GM23338 (cell line): ENCODE data around the gene CBLN3. TPM values are rescaled to one million over a fixed set of nuclear protein-coding genes. Genes with fewer than 3 reads are reported as not detected.

Experiments
- ATAC-seq: fragments of 200-7000 bp; cut with Tn5 transposase; 3 replicates; pipeline ENCODE4 v1.9.1; 2020
- DNase-seq: peaks from one replicate; pipeline ENCODE4 v3.0.0-alpha.2; 2015; ENCODE audit warnings: low spot score
- H2AFZ ChIP-seq: fragments of 200-600 bp; sonication (generic); 2 replicates; pipeline ENCODE4 v1.8.0; 2016; ENCODE audit warnings: antibody characterized with exemption, mild to moderate bottlenecking, moderate library complexity
- H3F3A ChIP-seq: fragments of 200-600 bp; sonication (generic); replicated peaks from 2 replicates; pipeline ENCODE4 v1.8.0; 2017; ENCODE audit warnings: antibody characterized with exemption, mixed run types, low read depth
- H3K27ac ChIP-seq: fragments of 200-600 bp; sonication (generic); 2 replicates; pipeline ENCODE4 v1.6.1; 2016; ENCODE audit warnings: low read depth
- H3K27me3 ChIP-seq: fragments of 200-600 bp; sonication (generic); 2 replicates; pipeline ENCODE4 v1.8.0; 2016; ENCODE audit warnings: mild to moderate bottlenecking, mixed run types, moderate library complexity; ENCODE audit not compliant: insufficient read depth
- H3K36me3 ChIP-seq: fragments of 200-600 bp; sonication (generic); 2 replicates; pipeline ENCODE4 v1.8.0; 2016; ENCODE audit warnings: mild to moderate bottlenecking; ENCODE audit not compliant: insufficient read depth
- H3K4me1 ChIP-seq: fragments of 200-600 bp; sonication (generic); 2 replicates; pipeline ENCODE4 v1.8.0; 2016; ENCODE audit warnings: mild to moderate bottlenecking, moderate library complexity; ENCODE audit not compliant: insufficient read depth
- H3K4me2 ChIP-seq: fragments of 200-600 bp; sonication (generic); 2 replicates; pipeline ENCODE4 v1.7.1; 2017; ENCODE audit warnings: mixed run types
- H3K4me3 ChIP-seq: fragments of 200-600 bp; sonication (generic); 2 replicates; pipeline ENCODE4 v1.6.1; 2016; ENCODE audit warnings: mixed run types
- H3K79me2 ChIP-seq: fragments of 200-600 bp; sonication (generic); replicated peaks from 2 replicates; pipeline ENCODE4 v1.8.0; 2017; ENCODE audit warnings: mild to moderate bottlenecking; ENCODE audit not compliant: insufficient read depth
- H3K9me2 ChIP-seq: fragments of 200-600 bp; sonication (generic); 2 replicates; pipeline ENCODE4 v1.8.0; 2017; ENCODE audit not compliant: insufficient read depth
- H4K20me1 ChIP-seq: fragments of 200-600 bp; sonication (generic); replicated peaks from 2 replicates; pipeline ENCODE4 v1.8.0; 2017; ENCODE audit warnings: mild to moderate bottlenecking; ENCODE audit not compliant: insufficient read depth
- H3K27ac Mint-ChIP-seq: 2 replicates; pipeline ENCODE4 v1.8.0; 2020; ENCODE audit warnings: inconsistent platforms, mild to moderate bottlenecking, moderate library complexity, mixed read lengths
- H3K27me3 Mint-ChIP-seq: 3 replicates; pipeline ENCODE4 v1.8.0; 2022; ENCODE audit warnings: low read depth, mild to moderate bottlenecking, moderate library complexity, mixed read lengths, inconsistent platforms; ENCODE audit not compliant: insufficient read depth, poor library complexity
- H3K36me3 Mint-ChIP-seq: 3 replicates; pipeline ENCODE4 v1.8.0; 2021; ENCODE audit warnings: low read depth, mild to moderate bottlenecking, inconsistent platforms, moderate library complexity, mixed read lengths
- H3K4me1 Mint-ChIP-seq: 3 replicates; pipeline ENCODE4 v1.8.0; 2020; ENCODE audit warnings: mild to moderate bottlenecking, inconsistent platforms, mixed read lengths
- H3K4me3 Mint-ChIP-seq: 3 replicates; pipeline ENCODE4 v1.8.0; 2021; ENCODE audit warnings: moderate library complexity, mild to moderate bottlenecking, inconsistent platforms, mixed read lengths
- H3K9me3 Mint-ChIP-seq: 3 replicates; pipeline ENCODE4 v1.8.0; 2020; ENCODE audit warnings: moderate library complexity, mild to moderate bottlenecking, inconsistent platforms, mixed read lengths
- ETS1 ChIP-seq: IDR thresholded peaks from 2 replicates; pipeline ENCODE4 v1.6.1; 2016; ENCODE audit warnings: antibody characterized with exemption
- JUNB ChIP-seq: IDR thresholded peaks from one replicate; pipeline ENCODE4 v1.6.1; 2016; ENCODE audit warnings: antibody characterized with exemption; ENCODE audit not compliant: unreplicated experiment
- NANOG ChIP-seq: IDR thresholded peaks from 2 replicates; pipeline ENCODE4 v1.6.1; 2016; ENCODE audit warnings: antibody characterized with exemption, borderline replicate concordance
- POLR2AphosphoS5 ChIP-seq: IDR thresholded peaks from 2 replicates; pipeline ENCODE4 v1.6.1; 2016; ENCODE audit warnings: antibody characterized with exemption, low read depth
- ZNF114 ChIP-seq: fragments of 250-450 bp; sonication (Bioruptor Pico); IDR thresholded peaks from 2 replicates; pipeline ENCODE4 v1.5.0; 2020; ENCODE audit warnings: mild to moderate bottlenecking, moderate library complexity
- ZNF462 ChIP-seq: fragments of 250-450 bp; sonication (Bioruptor Pico); IDR thresholded peaks from 2 replicates; pipeline ENCODE4 v1.5.0; 2020; ENCODE audit warnings: mild to moderate bottlenecking, moderate library complexity
- long read RNA-seq: library from polyadenylated mRNA; unstranded; transcript quantifications from one replicate; pipeline ENCODE4 v2.0.0, GENCODE V29; 2020; ENCODE audit not compliant: unreplicated experiment
- polyA plus RNA-seq: library from polyadenylated mRNA; unstranded; fragments of >200 nt; fragmentation: Nextera tagmentation; extraction: Ambion mirVana; gene quantifications from 2 replicates; pipeline ENCODE4 v1.2.1, GENCODE V29; 2016
- total RNA-seq: library from RNA; depleted of rRNA; stranded (reverse); fragments of >200 nt; shearing (Covaris generic); gene quantifications from 2 replicates; pipeline ENCODE4 v1.2.3, GENCODE V29; 2014; rRNA removed
- TF ChIP-seq, protein P1 (sequence below), 2 experiments: fragments of 200-600 bp in 1 of 2; sonication (generic) in 1 of 2; conservative IDR thresholded peaks; 2 replicates each; pipeline versions ENCODE4 v1.5.1 to v1.6.1; 2016 to 2017; ENCODE audit warnings: antibody characterized with exemption in 2 of 2, low read depth in 2 of 2, mild to moderate bottlenecking in 2 of 2, moderate library complexity in 1 of 2

CBLN3 gene
- 0.07 TPM in 1 of 2 replicates, not detected in the other for total RNA-seq
- polyA plus RNA-seq: 0.19 and 0.23 TPM in 2 replicates
- long read RNA-seq: 0 reads

- no peaks in the 10 kb centered on the region for H3K36me3 ChIP-seq
- H3K4me3 Mint-ChIP-seq: peak within 1 kb of the TSS; percentile 83
- peaks cover 18% of the 10 kb centered on the region for H3K27me3 Mint-ChIP-seq
- peaks cover 25% of the 10 kb centered on the region for H3K4me1 Mint-ChIP-seq
- H3K4me2 ChIP-seq: peak within 1 kb of the TSS; percentile 96
- H3K79me2 ChIP-seq: no peaks in the 10 kb centered on the region
- no peaks in the 10 kb centered on the region for H3K9me3 Mint-ChIP-seq
- H3K9me2 ChIP-seq: no peaks in the 10 kb centered on the region
- peaks cover 26% of the 10 kb centered on the region for H3K27me3 ChIP-seq
- H3K36me3 Mint-ChIP-seq: peaks cover 4% of the 10 kb centered on the region; the same call in 2 of the 3 replicates
- H3K4me1 ChIP-seq: peaks cover 19% of the 10 kb centered on the region
- no peak within 1 kb of the TSS; the same call in 1 of the 2 replicates for H3K27ac Mint-ChIP-seq
- ATAC-seq (peak; percentile 65), DNase-seq (peak; percentile 94)
- peaks cover 11% of the 10 kb centered on the region for H3F3A ChIP-seq
- peak within 1 kb of the TSS; percentile 85 for H3K4me3 ChIP-seq
- TF ChIP-seq, protein P1, sequence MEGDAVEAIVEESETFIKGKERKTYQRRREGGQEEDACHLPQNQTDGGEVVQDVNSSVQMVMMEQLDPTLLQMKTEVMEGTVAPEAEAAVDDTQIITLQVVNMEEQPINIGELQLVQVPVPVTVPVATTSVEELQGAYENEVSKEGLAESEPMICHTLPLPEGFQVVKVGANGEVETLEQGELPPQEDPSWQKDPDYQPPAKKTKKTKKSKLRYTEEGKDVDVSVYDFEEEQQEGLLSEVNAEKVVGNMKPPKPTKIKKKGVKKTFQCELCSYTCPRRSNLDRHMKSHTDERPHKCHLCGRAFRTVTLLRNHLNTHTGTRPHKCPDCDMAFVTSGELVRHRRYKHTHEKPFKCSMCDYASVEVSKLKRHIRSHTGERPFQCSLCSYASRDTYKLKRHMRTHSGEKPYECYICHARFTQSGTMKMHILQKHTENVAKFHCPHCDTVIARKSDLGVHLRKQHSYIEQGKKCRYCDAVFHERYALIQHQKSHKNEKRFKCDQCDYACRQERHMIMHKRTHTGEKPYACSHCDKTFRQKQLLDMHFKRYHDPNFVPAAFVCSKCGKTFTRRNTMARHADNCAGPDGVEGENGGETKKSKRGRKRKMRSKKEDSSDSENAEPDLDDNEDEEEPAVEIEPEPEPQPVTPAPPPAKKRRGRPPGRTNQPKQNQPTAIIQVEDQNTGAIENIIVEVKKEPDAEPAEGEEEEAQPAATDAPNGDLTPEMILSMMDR (conservative IDR thresholded peaks at IDR 0.05; ENCODE audit: low read depth in 2 of 2): no peak
- 0 out of 2 replicates have a peak, but pooled peaks have one; percentile 64 for TF ChIP-seq POLR2AphosphoS5
- no peaks in the 10 kb centered on the region for H4K20me1 ChIP-seq
- H3K27ac ChIP-seq: 0 out of 2 replicates have a peak within 1 kb of the TSS, but pooled peaks have one; percentile 59
- H2AFZ ChIP-seq: peak within 1 kb of the TSS; percentile 98
Observed at GRCh38 chr14:24429395-24430142, at the start of gene CBLN3, which contains the start of gene KHNYN. Gene CBLN3, minus strand, starts transcription at chr14:24429668. Its CDS starts 614 bp downstream, at chr14:24429054. Gene KHNYN, plus strand, starts transcription at chr14:24429954. Its CDS starts 777 bp downstream, at chr14:24430731.

- Mint-ChIP-seq H3K36me3 (peaks cover 21% of the 10 kb centered on the region), H3K4me3 (no peak overlapping the region), H3K9me3 (peaks cover 23% of the 10 kb centered on the region), H3K4me1 (peaks cover 2% of the 10 kb centered on the region; the same call in 2 of the 3 replicates), H3K27me3 (peaks cover 3% of the 10 kb centered on the region), H3K27ac (no peak overlapping the region)
- Histone ChIP-seq H3K36me3 (no peaks in the 10 kb centered on the region; the same call in 1 of the 2 replicates), H2AFZ (no peak overlapping the region), H4K20me1 (no peaks in the 10 kb centered on the region), H3K4me1 (no peaks in the 10 kb centered on the region), H3K79me2 (no peaks in the 10 kb centered on the region; the same call in 1 of the 2 replicates), H3K4me2 (no peak overlapping the region), H3K27me3 (no peaks in the 10 kb centered on the region), H3F3A (no peaks in the 10 kb centered on the region), H3K27ac (no peak overlapping the region), H3K4me3 (no peak overlapping the region), H3K9me2 (peaks cover 10% of the 10 kb centered on the region; the same call in 1 of the 2 replicates)
- DNase-seq (no peak), ATAC-seq (no peak)
- TF ChIP-seq NANOG (no peak), POLR2AphosphoS5 (no peak), ETS1 (no peak), JUNB (no peak), ZNF114 (no peak), ZNF462 (CRISPR knock-in tag) (no peak)
- TF ChIP-seq, protein P1 (conservative IDR thresholded peaks at IDR 0.05; ENCODE audit: low read depth in 2 of 2): no peak
Observed at GRCh38 chr14:24475261-24475660, 45.8 kb upstream of the CBLN3 start.
